HEK293 (cell line): Measurements from ENCODE around the gene FTH1.

Experiments
- CTCF ChIP-seq: fragments of 450-650 bp; formaldehyde crosslinking; IDR thresholded peaks from 2 replicates; pipeline ENCODE4 v1.5.1; 2016; ENCODE audit warnings: missing biosample characterization, missing genetic modification characterization
- RBAK ChIP-seq: fragments of 450-650 bp; formaldehyde crosslinking; IDR thresholded peaks from 2 replicates; pipeline ENCODE4 v1.5.1; 2016; ENCODE audit warnings: missing biosample characterization, missing genetic modification characterization
- REST ChIP-seq: fragments of 450-650 bp; formaldehyde crosslinking; IDR thresholded peaks from 2 replicates; pipeline ENCODE4 v1.5.1; 2016; ENCODE audit warnings: missing biosample characterization, missing genetic modification characterization
- ZBTB1 ChIP-seq: fragments of 450-650 bp; formaldehyde crosslinking; IDR thresholded peaks from 2 replicates; pipeline ENCODE4 v1.5.1; 2016; ENCODE audit warnings: missing biosample characterization, missing genetic modification characterization
- ZBTB17 ChIP-seq: fragments of 450-650 bp; formaldehyde crosslinking; IDR thresholded peaks from 2 replicates; pipeline ENCODE4 v1.5.1; 2016; ENCODE audit warnings: missing biosample characterization, missing genetic modification characterization
- ZBTB26 ChIP-seq: fragments of 450-650 bp; formaldehyde crosslinking; optimal IDR thresholded peaks from 2 replicates; pipeline ENCODE3; 2016; ENCODE audit warnings: missing biosample characterization, mild to moderate bottlenecking, missing genetic modification characterization
- ZFP41 ChIP-seq: fragments of 450-650 bp; formaldehyde crosslinking; IDR thresholded peaks from 2 replicates; pipeline ENCODE4 v1.5.1; 2016; ENCODE audit warnings: missing biosample characterization, missing genetic modification characterization, borderline replicate concordance
- ZNF174 ChIP-seq: fragments of 450-650 bp; formaldehyde crosslinking; IDR thresholded peaks from 2 replicates; pipeline ENCODE4 v1.5.0; 2017; ENCODE audit warnings: missing biosample characterization, mild to moderate bottlenecking, missing genetic modification characterization
- ZSCAN18 ChIP-seq: fragments of 450-650 bp; formaldehyde crosslinking; IDR thresholded peaks from 2 replicates; pipeline ENCODE4 v1.5.1; 2016; ENCODE audit warnings: missing biosample characterization, missing genetic modification characterization

- TF ChIP-seq CTCF (tag by site-specific recombination) (no peak), ZNF174 (no peak), RBAK (tag by site-specific recombination) (no peak), ZSCAN18 (no peak), ZFP41 (tag by site-specific recombination) (no peak), ZBTB17 (tag by site-specific recombination) (no peak), ZBTB1 (tag by site-specific recombination) (no peak), ZBTB26 (tag by site-specific recombination) (no peak), REST (tag by site-specific recombination) (no peak)
Measured at GRCh38 chr11:62010935-62011528, 43.6 kb upstream of the FTH1 start.
